GM18526 (cell line): Measurements from ENCODE around the gene CBFA2T3.

Source experiments
- POLR2A ChIP-seq: IDR thresholded peaks from 3 replicates; pipeline ENCODE4 v1.6.1; 2011; ENCODE audit not compliant: insufficient read length; ENCODE audit errors: extremely low read depth

CBFA2T3 gene

GRCh38 chr16:88842308-88842756 is 134.7 kb downstream of the CBFA2T3 start:
- TF ChIP-seq POLR2A = no peak

GRCh38 chr16:88841521-88842307 is 135.3 kb downstream of the CBFA2T3 start:
- no peak for TF ChIP-seq POLR2A

GRCh38 chr16:88840600-88841215 is 136.3 kb downstream of the CBFA2T3 start:
- no peak for TF ChIP-seq POLR2A

GRCh38 chr16:88839745-88840599 is 137.0 kb downstream of the CBFA2T3 start:
- no peak for TF ChIP-seq POLR2A

GRCh38 chr16:88839026-88839529 is 137.9 kb downstream of the CBFA2T3 start:
- no peak for TF ChIP-seq POLR2A

- no peak for TF ChIP-seq POLR2A
Measured at GRCh38 chr16:88838566-88838965, 138.4 kb downstream of the CBFA2T3 start.

GRCh38 chr16:88837806-88838205 is 139.2 kb downstream of the CBFA2T3 start:
- TF ChIP-seq POLR2A = no peak

GRCh38 chr16:88836791-88837190 is 140.2 kb downstream of the CBFA2T3 start:
- no peak for TF ChIP-seq POLR2A

GRCh38 chr16:88835818-88836217 is 141.2 kb downstream of the CBFA2T3 start:
- TF ChIP-seq POLR2A = no peak

- no peak for TF ChIP-seq POLR2A
Measured at GRCh38 chr16:88835383-88835782, 141.6 kb downstream of the CBFA2T3 start.

- no peak for TF ChIP-seq POLR2A
Measured at GRCh38 chr16:88834670-88835069, 142.3 kb downstream of the CBFA2T3 start.

- no peak for TF ChIP-seq POLR2A
Measured at GRCh38 chr16:88833086-88833485, 143.9 kb downstream of the CBFA2T3 start.

- TF ChIP-seq POLR2A = no peak
Measured at GRCh38 chr16:88831838-88832237, 145.2 kb downstream of the CBFA2T3 start.

GRCh38 chr16:88830783-88831182 is 146.2 kb downstream of the CBFA2T3 start:
- TF ChIP-seq POLR2A = no peak

- TF ChIP-seq POLR2A = no peak
Measured at GRCh38 chr16:88830258-88830657, 146.7 kb downstream of the CBFA2T3 start.
